Uterus (tissue), 4 donors: Measurements from ENCODE around the gene PPP2R2D. TPM values are rescaled to one million over a fixed set of nuclear protein-coding genes. Genes with fewer than 3 reads are reported as not detected.

Experiments
- DNase-seq, 2 donors: peaks; one replicate each; pipeline ENCODE4 v3.0.0-alpha.2; 2019 to 2020
- H3K27ac ChIP-seq, 2 donors: fragments of 200-600 bp; sonication (generic); 1 replicate in 1 of 2; 2 replicates in 1 of 2; pipeline ENCODE4 v1.5.1; 2016 to 2018
- H3K27me3 ChIP-seq, 2 donors: fragments of 200-600 bp; sonication (generic); one replicate each; pipeline ENCODE4 v1.5.1; 2018 to 2019; ENCODE audit warnings: control low read depth in 1 of 2
- H3K36me3 ChIP-seq, 2 donors: fragments of 200-600 bp; sonication (generic); one replicate each; pipeline ENCODE4 v1.5.1; 2019; ENCODE audit warnings: control low read depth in 1 of 2
- H3K4me1 ChIP-seq, 2 donors: fragments of 200-600 bp; sonication (generic); one replicate each; pipeline ENCODE4 v1.5.1; 2018 to 2019; ENCODE audit warnings: control low read depth in 1 of 2
- H3K4me3 ChIP-seq, 2 donors: fragments of 200-600 bp; sonication (generic); 1 replicate in 1 of 2; 2 replicates in 1 of 2; pipeline ENCODE4 v1.5.1; 2018 to 2019; ENCODE audit warnings: mild to moderate bottlenecking in 1 of 2
- H3K9me3 ChIP-seq, 2 donors: fragments of 200-600 bp; sonication (generic); one replicate each; pipeline ENCODE4 v1.5.1; 2019; ENCODE audit warnings: control low read depth in 1 of 2
- CTCF ChIP-seq, 4 experiments: fragments of 200-600 bp in 2 of 4; fragments of 450-650 bp in 2 of 4; sonication (generic) in 2 of 4; IDR thresholded peaks; one replicate each; pipeline ENCODE4 v1.5.1; 2016 to 2019; ENCODE audit warnings: antibody characterized with exemption in 4 of 4, mild to moderate bottlenecking in 2 of 4, moderate library complexity in 1 of 4
- POLR2A ChIP-seq, 2 donors: fragments of 450-650 bp; IDR thresholded peaks; one replicate each; pipeline ENCODE4 v1.6.1; 2016; ENCODE audit warnings: antibody characterized with exemption in 2 of 2, mild to moderate bottlenecking in 1 of 2, moderate library complexity in 1 of 2
- intact Hi-C: fragments of 100-400 bp; cut with DNase I; formaldehyde crosslinking; loops from one replicate; pipeline ENCODE4 v1.15.1; 2023; ENCODE audit warnings: low total_unique reads
- total RNA-seq, 4 donors: library from RNA; depleted of rRNA in 3 of 4; stranded (reverse); fragments of >200 nt in 3 of 4; gene quantifications; one replicate each; pipeline versions ENCODE4 v1.1.0 to v1.2.4, GENCODE V29; 2014 to 2023
- donor health status: DM: yes; HTN: yes; CAD: no.

The PPP2R2D gene
- total RNA-seq, 4 donors from 2014 or later, result 21.2 to 43.2 (median 36.3) TPM

- H3K4me1 ChIP-seq, result no peaks in the 10 kb centered on the region
- TF ChIP-seq POLR2A (IDR thresholded peaks at IDR 0.05) (no peak), CTCF (IDR thresholded peaks at IDR 0.05) (no peak)
- no peaks in the 10 kb centered on the region for H3K36me3 ChIP-seq
- H3K4me3 ChIP-seq, result no peak overlapping the region
- H3K9me3 ChIP-seq, result no peaks in the 10 kb centered on the region
- H3K27ac ChIP-seq, result no peak overlapping the region
- no peaks in the 10 kb centered on the region for H3K27me3 ChIP-seq
- DNase-seq, result no peak
- intact Hi-C loops, result no loop called here
These were observed 28.5 kb downstream of the PPP2R2D start for GRCh38 chr10:131929122-131929845.

DNA sequence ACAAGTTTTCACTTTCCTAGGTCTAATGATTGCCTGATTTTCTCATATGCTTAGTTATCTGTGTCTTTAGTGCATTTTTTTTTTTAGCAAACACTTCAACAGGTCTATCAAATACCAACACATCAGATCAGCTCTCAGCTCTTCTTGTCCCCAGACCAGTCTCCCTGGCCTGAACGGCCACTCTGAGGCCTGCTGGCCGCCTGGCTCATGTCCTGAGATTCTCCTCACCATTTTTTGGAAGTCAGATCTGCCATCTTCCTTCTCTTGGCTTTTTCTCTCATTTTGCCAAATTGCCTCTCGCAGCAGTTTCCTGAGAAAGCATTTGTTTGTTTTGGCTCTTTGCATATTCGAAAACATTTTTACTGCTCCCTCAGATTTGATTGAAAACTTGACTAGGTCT lies 29.3 kb downstream of the PPP2R2D start:
- intact Hi-C loops, result no loop called here
- no peaks in the 10 kb centered on the region for H3K27me3 ChIP-seq
- no peak for TF ChIP-seq CTCF (IDR thresholded peaks at IDR 0.05)
- no peak for TF ChIP-seq POLR2A (IDR thresholded peaks at IDR 0.05)
- no peak overlapping the region for H3K4me3 ChIP-seq
- no peaks in the 10 kb centered on the region for H3K36me3 ChIP-seq
- no peak overlapping the region for H3K27ac ChIP-seq
- H3K9me3 ChIP-seq, result no peaks in the 10 kb centered on the region
- no peak for DNase-seq
- H3K4me1 ChIP-seq, result no peaks in the 10 kb centered on the region

- no peak overlapping the region for H3K27ac ChIP-seq
- intact Hi-C loops, result no loop called here
- H3K27me3 ChIP-seq, result no peaks in the 10 kb centered on the region
- H3K9me3 ChIP-seq, result no peaks in the 10 kb centered on the region
- no peak for DNase-seq
- no peaks in the 10 kb centered on the region for H3K4me1 ChIP-seq
- H3K4me3 ChIP-seq, result no peak overlapping the region
- TF ChIP-seq CTCF (IDR thresholded peaks at IDR 0.05) (no peak), POLR2A (IDR thresholded peaks at IDR 0.05) (no peak)
- H3K36me3 ChIP-seq, result no peaks in the 10 kb centered on the region
These were observed 29.9 kb downstream of the PPP2R2D start for GRCh38 chr10:131930586-131931330.

DNA sequence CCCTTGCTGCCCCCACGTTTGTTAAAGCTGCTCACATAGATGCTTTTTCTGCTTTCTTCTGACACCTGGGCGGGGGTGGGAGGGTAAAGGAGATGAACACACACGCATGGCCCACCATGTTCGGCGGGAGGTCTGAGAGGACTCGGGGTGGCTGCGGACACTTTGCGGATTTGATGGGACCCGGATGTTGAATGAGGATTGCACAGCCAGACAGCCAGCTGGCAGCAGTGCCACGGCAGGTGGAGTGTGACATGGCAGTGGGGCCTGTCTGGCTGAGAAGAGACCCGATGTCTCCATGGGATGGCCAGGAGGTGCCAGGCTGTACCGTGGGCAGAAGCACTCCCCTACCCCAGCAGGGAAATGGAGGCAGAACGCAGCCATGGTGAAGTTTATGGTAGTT lies 31.2 kb downstream of the PPP2R2D start:
- no peak for TF ChIP-seq CTCF (IDR thresholded peaks at IDR 0.05)
- TF ChIP-seq POLR2A (IDR thresholded peaks at IDR 0.05), result no peak
- intact Hi-C loops, result no loop called here
- Histone ChIP-seq H3K9me3 (no peaks in the 10 kb centered on the region), H3K27ac (no peak overlapping the region), H3K4me3 (no peak overlapping the region), H3K36me3 (no peaks in the 10 kb centered on the region), H3K4me1 (no peaks in the 10 kb centered on the region), H3K27me3 (no peaks in the 10 kb centered on the region)
- DNase-seq, result no peak

DNA sequence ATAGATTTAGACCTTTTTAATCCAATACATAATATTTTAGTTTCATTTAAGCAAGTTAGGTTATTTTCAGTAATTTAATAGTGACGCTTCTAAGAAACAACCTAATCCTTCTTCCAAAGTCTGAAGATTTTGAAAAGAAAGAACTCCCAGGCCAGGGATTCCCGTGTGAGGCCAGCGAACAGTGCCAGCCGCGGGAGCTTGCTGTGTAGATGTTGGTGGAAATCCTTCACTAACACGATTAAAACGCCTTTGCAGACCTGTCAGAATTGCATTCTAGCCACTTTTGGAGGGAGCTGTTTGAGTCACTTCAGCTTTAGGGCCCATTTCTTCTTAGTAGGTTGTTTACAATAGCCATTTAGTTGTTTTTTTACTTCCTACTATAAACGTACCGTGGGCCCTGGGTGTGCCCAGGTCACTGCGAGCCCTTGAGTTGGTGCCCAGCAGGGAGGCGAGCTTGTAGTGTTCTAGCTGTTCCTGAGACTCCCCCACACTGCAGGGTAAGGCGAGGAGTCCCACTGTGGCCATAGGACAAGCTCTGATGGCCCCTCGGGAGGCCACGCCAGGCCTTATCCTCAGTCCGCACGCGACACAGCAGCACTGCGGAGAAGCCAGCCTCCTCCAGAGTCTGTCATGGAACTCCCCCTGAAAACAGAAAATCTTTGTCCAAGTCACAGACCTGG lies 32.3 kb downstream of the PPP2R2D start:
- TF ChIP-seq CTCF (IDR thresholded peaks at IDR 0.05) (no peak), POLR2A (IDR thresholded peaks at IDR 0.05) (no peak)
- Histone ChIP-seq H3K27me3 (no peaks in the 10 kb centered on the region), H3K4me3 (no peak overlapping the region), H3K27ac (no peak overlapping the region), H3K9me3 (no peaks in the 10 kb centered on the region), H3K36me3 (no peaks in the 10 kb centered on the region), H3K4me1 (no peaks in the 10 kb centered on the region)
- intact Hi-C loops, result no loop called here
- no peak for DNase-seq
